H1 (cell line): ENCODE data around the gene PTPRG. TPM values are rescaled to one million over a fixed set of nuclear protein-coding genes. Genes with fewer than 3 reads are reported as not detected.

Source experiments
- HDAC2 ChIP-seq, 2 experiments: fragments of 300-600 bp in 1 of 2; sonication (generic) in 1 of 2; IDR thresholded peaks; 2 replicates each; pipeline ENCODE4 v1.6.1; 2011 to 2012; ENCODE audit warnings: low read depth in 2 of 2, low read length in 2 of 2, mild to moderate bottlenecking in 2 of 2, moderate library complexity in 2 of 2, borderline replicate concordance in 1 of 2, inconsistent platforms in 1 of 2
- HDAC6 ChIP-seq: IDR thresholded peaks from one replicate; pipeline ENCODE4 v1.7.1; 2012; ENCODE audit warnings: low read depth, mild to moderate bottlenecking, inconsistent platforms, low read length, moderate library complexity
- RBBP5 ChIP-seq: IDR thresholded peaks from 2 replicates; pipeline ENCODE4 v1.7.1; 2012; ENCODE audit warnings: low read depth, mild to moderate bottlenecking, inconsistent platforms, low read length, moderate library complexity, borderline replicate concordance
- RXRA ChIP-seq: IDR thresholded peaks from 2 replicates; pipeline ENCODE4 v1.6.1; 2011; ENCODE audit warnings: low read depth, mild to moderate bottlenecking, low read length, moderate library complexity; ENCODE audit not compliant: insufficient read depth
- TEAD4 ChIP-seq: IDR thresholded peaks from 2 replicates; pipeline ENCODE4 v1.6.1; 2012; ENCODE audit warnings: low read depth, low read length, inconsistent platforms, mixed read lengths
- polyA plus RNA-seq, 7 experiments: library from polyadenylated mRNA; depleted of rRNA in 3 of 7; stranded (reverse) in 5 of 7; unstranded in 2 of 7; fragments of >200 nt in 5 of 7; fragments of 200-250 nt in 2 of 7; gene quantifications; 1 replicate in 5 of 7; 2 replicates in 1 of 7; 4 replicates in 1 of 7; pipeline versions ENCODE4 v1.2.1 to v1.2.3, GENCODE V29; 2011 to 2013; ENCODE audit warnings: missing spikeins in 2 of 7, mixed read lengths in 2 of 7
- total RNA-seq: library from RNA; stranded (reverse); fragmentation: NEBNext Ultra II Directional; extraction: Animal tissue kit (Norgen Biotek cat#: 25700); gene quantifications from 2 replicates; pipeline ENCODE4 v1.2.1, GENCODE V29; 2021

The PTPRG gene
- total and polyA plus RNA-seq, 2 of the 8 experiments (the other 6 are each of a cell fraction or from before 2014, with no cell fraction given): 23.3 to 96.2 TPM

- TF ChIP-seq RXRA (no peak), HDAC6 (no peak), RBBP5 (no peak), TEAD4 (no peak), HDAC2 (IDR thresholded peaks at IDR 0.05; ENCODE audit: borderline replicate concordance in 1 of 2, low read depth in 2 of 2, low read length in 2 of 2) (no peak)
These were observed 529.1 kb downstream of the PTPRG start (continued) for GRCh38 chr3:62090519-62090918.
